ENCODE measurements around the gene TBCEL. TPM values are rescaled to one million over a fixed set of nuclear protein-coding genes. Genes with fewer than 3 reads are reported as not detected.

The TBCEL gene
- total RNA-seq, 1 experiment from 2014 or later = 17.2 TPM

DNA sequence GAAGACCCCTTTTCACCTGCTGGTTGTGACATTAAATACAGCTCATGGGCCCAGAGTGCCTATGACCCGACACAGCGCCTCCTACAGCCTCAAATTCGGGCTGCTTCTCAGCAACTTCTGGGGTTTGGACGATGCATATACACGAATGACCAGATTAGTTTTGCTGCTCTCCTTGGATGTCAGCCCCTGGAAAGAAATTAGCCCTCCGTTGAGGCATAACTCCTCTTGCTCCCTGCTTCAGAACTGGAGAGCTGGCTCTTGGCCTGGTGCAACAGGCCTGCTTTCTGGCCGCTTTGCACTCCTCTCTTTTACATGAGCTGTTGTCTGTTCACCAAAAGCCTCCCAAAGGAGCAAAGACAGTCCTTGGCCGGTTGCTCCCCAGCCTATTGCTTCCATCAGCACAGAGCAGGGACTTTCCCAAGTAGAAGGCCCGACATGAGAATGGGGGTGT lies 80.4 kb downstream of the TBCEL start:
- H3K27ac Mint-ChIP-seq (ENCODE audit: low read depth, unreplicated experiment) = no peak overlapping the region
- no TSS peak for BruUV-seq (replicated peaks)
- no peak overlapping the region for H3K4me3 Mint-ChIP-seq (ENCODE audit: unreplicated experiment)
- H3K27me3 Mint-ChIP-seq (ENCODE audit: insufficient read depth, unreplicated experiment) = peaks cover 23% of the 10 kb centered on the region
- ChIA-PET POLR2A (no interaction called here), CTCF (no interaction called here)
- no peaks in the 10 kb centered on the region for H3K9me3 Mint-ChIP-seq (ENCODE audit: unreplicated experiment)
- intact Hi-C loops (cut with micrococcal nuclease) = no loop called here
- H3K36me3 Mint-ChIP-seq (ENCODE audit: insufficient read depth, unreplicated experiment) = no peaks in the 10 kb centered on the region
- TF ChIP-seq, protein P1, sequence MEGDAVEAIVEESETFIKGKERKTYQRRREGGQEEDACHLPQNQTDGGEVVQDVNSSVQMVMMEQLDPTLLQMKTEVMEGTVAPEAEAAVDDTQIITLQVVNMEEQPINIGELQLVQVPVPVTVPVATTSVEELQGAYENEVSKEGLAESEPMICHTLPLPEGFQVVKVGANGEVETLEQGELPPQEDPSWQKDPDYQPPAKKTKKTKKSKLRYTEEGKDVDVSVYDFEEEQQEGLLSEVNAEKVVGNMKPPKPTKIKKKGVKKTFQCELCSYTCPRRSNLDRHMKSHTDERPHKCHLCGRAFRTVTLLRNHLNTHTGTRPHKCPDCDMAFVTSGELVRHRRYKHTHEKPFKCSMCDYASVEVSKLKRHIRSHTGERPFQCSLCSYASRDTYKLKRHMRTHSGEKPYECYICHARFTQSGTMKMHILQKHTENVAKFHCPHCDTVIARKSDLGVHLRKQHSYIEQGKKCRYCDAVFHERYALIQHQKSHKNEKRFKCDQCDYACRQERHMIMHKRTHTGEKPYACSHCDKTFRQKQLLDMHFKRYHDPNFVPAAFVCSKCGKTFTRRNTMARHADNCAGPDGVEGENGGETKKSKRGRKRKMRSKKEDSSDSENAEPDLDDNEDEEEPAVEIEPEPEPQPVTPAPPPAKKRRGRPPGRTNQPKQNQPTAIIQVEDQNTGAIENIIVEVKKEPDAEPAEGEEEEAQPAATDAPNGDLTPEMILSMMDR (IDR thresholded peaks at IDR 0.05; ENCODE audit: unreplicated experiment) = no peak
- no peaks in the 10 kb centered on the region for H3K4me1 Mint-ChIP-seq (ENCODE audit: insufficient read depth, unreplicated experiment)
- no peak for DNase-seq (ENCODE audit: unreplicated experiment)

DNA sequence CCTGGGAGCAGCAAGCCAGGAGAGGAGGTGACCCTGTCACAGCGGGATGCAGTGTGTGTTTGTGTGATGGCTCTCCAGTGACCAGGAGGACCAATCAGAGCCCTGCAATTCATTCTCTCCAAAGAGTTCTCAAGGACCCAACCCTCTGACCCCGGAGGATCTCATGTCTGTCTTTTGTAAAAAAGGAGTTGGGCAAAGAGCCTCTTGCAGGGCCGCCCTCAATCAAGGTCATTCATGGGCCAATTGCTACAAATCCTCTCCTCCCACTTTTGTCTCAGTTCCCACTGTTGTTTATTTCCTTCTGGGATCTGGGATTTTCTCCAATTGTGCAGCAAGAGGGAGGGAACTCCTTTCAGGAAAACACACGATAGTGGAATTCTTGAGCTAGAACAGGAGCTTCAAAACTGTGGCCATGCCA lies 81.2 kb downstream of the TBCEL start:
- POLR2A ChIA-PET = no interaction called here
- no peaks in the 10 kb centered on the region for H3K36me3 Mint-ChIP-seq (ENCODE audit: insufficient read depth, unreplicated experiment)
- DNase-seq (ENCODE audit: unreplicated experiment) = no peak
- CTCF ChIA-PET = no interaction called here
- no peaks in the 10 kb centered on the region for H3K9me3 Mint-ChIP-seq (ENCODE audit: unreplicated experiment)
- no peaks in the 10 kb centered on the region for H3K4me1 Mint-ChIP-seq (ENCODE audit: insufficient read depth, unreplicated experiment)
- H3K27me3 Mint-ChIP-seq (ENCODE audit: insufficient read depth, unreplicated experiment) = peaks cover 28% of the 10 kb centered on the region
- no TSS peak for BruUV-seq (replicated peaks)
- H3K4me3 Mint-ChIP-seq (ENCODE audit: unreplicated experiment) = no peak overlapping the region
- intact Hi-C loops (cut with micrococcal nuclease) = no loop called here
- TF ChIP-seq, protein P1 (IDR thresholded peaks at IDR 0.05; ENCODE audit: unreplicated experiment) = no peak
- H3K27ac Mint-ChIP-seq (ENCODE audit: low read depth, unreplicated experiment) = no peak overlapping the region

DNA sequence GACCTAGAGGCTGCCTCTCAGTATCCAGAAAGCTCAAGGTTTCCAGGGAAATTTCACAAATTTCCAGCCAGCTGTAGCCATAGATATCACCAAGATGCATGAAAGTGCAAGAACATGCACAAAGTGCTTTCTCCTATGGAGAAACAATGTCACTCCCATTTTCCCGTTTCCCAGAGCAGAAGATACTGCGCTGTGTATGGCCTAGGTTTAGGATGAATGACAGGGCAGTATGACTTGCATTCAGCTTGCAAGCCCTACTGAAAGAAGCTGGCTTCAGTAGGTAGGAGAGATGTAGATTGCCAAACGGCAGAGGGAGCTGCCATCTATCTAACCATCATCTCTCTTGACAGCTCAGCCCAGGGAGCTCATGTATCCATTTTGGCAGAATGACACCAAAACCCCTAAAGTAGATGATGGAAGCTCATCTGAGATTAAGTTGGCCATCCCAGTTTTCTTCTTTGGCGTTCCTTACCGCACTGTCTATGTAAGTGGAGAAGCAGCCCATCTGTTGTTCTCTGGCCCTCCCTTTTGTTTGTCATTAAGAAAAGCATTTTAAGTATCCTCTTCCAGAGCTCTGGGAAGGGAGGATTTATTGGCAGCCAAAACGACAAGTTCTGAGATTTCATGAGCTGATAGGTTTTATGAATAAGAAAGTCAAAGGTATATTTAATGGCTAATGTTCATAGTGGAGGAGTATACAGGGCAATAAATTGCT lies 81.7 kb downstream of the TBCEL start:
- CTCF ChIA-PET = interaction anchor here (0.6 to 0.9 kb wide), 2 partner anchors 193 to 772 kb away, joined by 3 to 10 read pairs; no protein-coding TSS in a partner anchor

DNA sequence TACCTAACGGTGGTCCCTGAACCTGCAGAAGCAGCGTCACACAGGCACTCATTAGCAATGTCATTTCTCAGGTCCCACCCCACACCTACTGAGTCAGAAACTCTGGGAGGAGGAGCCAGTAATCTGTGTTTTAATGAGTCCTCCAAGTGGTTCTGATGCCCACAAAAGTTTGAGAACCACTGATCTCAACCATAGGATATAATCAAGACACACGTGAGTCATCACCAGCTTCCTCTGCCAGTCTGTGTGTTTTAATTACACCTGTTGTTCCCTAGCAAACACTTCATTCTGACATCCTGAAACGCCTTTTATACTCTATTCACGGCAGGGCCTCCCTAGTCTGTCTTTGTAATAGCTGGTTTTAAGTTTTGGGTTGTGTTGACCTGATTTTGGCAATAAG lies 82.9 kb downstream of the TBCEL start:
- CTCF ChIA-PET = interaction anchor here (0.7 kb wide), 1 partner anchor 710 kb away, joined by 3 read pairs; no protein-coding TSS in a partner anchor
- TF ChIP-seq, protein P1 (IDR thresholded peaks at IDR 0.05; ENCODE audit: unreplicated experiment) = no peak
- POLR2A ChIA-PET = interaction anchor here (0.7 kb wide), 1 partner anchor 17 kb away, joined by 3 read pairs; no protein-coding TSS in a partner anchor
- no TSS peak for BruUV-seq (replicated peaks)
- Mint-ChIP-seq H3K27me3 (ENCODE audit: insufficient read depth, unreplicated experiment) (peaks cover 35% of the 10 kb centered on the region), H3K9me3 (ENCODE audit: unreplicated experiment) (no peaks in the 10 kb centered on the region), H3K4me3 (ENCODE audit: unreplicated experiment) (no peak overlapping the region), H3K36me3 (ENCODE audit: insufficient read depth, unreplicated experiment) (no peaks in the 10 kb centered on the region), H3K4me1 (ENCODE audit: insufficient read depth, unreplicated experiment) (no peaks in the 10 kb centered on the region), H3K27ac (ENCODE audit: low read depth, unreplicated experiment) (no peak overlapping the region)
- DNase-seq (ENCODE audit: unreplicated experiment) = no peak
- intact Hi-C loops (cut with micrococcal nuclease) = no loop called here

More for the DNA sequence above, 81.7 kb downstream of the TBCEL start:
- Mint-ChIP-seq H3K27ac (ENCODE audit: low read depth, unreplicated experiment) (no peak overlapping the region), H3K36me3 (ENCODE audit: insufficient read depth, unreplicated experiment) (no peaks in the 10 kb centered on the region), H3K4me1 (ENCODE audit: insufficient read depth, unreplicated experiment) (no peaks in the 10 kb centered on the region), H3K4me3 (ENCODE audit: unreplicated experiment) (no peak overlapping the region), H3K27me3 (ENCODE audit: insufficient read depth, unreplicated experiment) (peaks cover 34% of the 10 kb centered on the region), H3K9me3 (ENCODE audit: unreplicated experiment) (no peaks in the 10 kb centered on the region)
- no TSS peak for BruUV-seq (replicated peaks)
- no peak for DNase-seq (ENCODE audit: unreplicated experiment)
- POLR2A ChIA-PET = no interaction called here
- intact Hi-C loops (cut with micrococcal nuclease) = no loop called here
- TF ChIP-seq, protein P1 (IDR thresholded peaks at IDR 0.05; ENCODE audit: unreplicated experiment) = no peak

Measured in MCF 10A (cell line).